ENCODE results near the gene ZDHHC4.

The ZDHHC4 gene

GRCh38 chr7:6545398-6546126, 31.7 kb upstream of the ZDHHC4 start:
- no peaks in the 10 kb centered on the region for H3K9me3 ChIP-seq (ENCODE audit: control insufficient read depth, insufficient read depth, low read length)
- WGBS (ENCODE audit: insufficient coverage, insufficient read length): no CpG with 5 or more reads among the region's 22 CpGs
- no peaks in the 10 kb centered on the region for H3K36me3 ChIP-seq (ENCODE audit: control insufficient read depth, insufficient read depth, low read length)
- no peak for DNase-seq (ENCODE audit: low read depth, low spot score)
- no peaks in the 10 kb centered on the region for H3K4me1 ChIP-seq (ENCODE audit: control insufficient read depth, insufficient read depth, low read length)
- no peak overlapping the region for H3K27ac ChIP-seq (ENCODE audit: low read length)
- H3K4me3 ChIP-seq (ENCODE audit: low read length): no peak overlapping the region
- no peaks in the 10 kb centered on the region for H3K27me3 ChIP-seq (ENCODE audit: control insufficient read depth, insufficient read depth, low read length)

GRCh38 chr7:6546498-6547251, 30.6 kb upstream of the ZDHHC4 start:
- WGBS (ENCODE audit: insufficient coverage, insufficient read length): no CpG with 5 or more reads among the region's 12 CpGs
- no peak for DNase-seq (ENCODE audit: low read depth, low spot score)
- H3K4me3 ChIP-seq (ENCODE audit: low read length): no peak overlapping the region

GRCh38 chr7:6547400-6547799, 29.9 kb upstream of the ZDHHC4 start:
- no peak for DNase-seq (ENCODE audit: low read depth, low spot score)
- no CpG with 5 or more reads among the region's 1 CpG for WGBS (ENCODE audit: insufficient coverage, insufficient read length)
- H3K9me3 ChIP-seq (ENCODE audit: control insufficient read depth, insufficient read depth, low read length): no peaks in the 10 kb centered on the region
- no peaks in the 10 kb centered on the region for H3K27me3 ChIP-seq (ENCODE audit: control insufficient read depth, insufficient read depth, low read length)
- no peak overlapping the region for H3K27ac ChIP-seq (ENCODE audit: low read length)
- H3K36me3 ChIP-seq (ENCODE audit: control insufficient read depth, insufficient read depth, low read length): no peaks in the 10 kb centered on the region
- no peak overlapping the region for H3K4me3 ChIP-seq (ENCODE audit: low read length)
- no peaks in the 10 kb centered on the region for H3K4me1 ChIP-seq (ENCODE audit: control insufficient read depth, insufficient read depth, low read length)

More at GRCh38 chr7:6546498-6547251, 30.6 kb upstream of the ZDHHC4 start:
- Histone ChIP-seq H3K27ac (ENCODE audit: low read length) (no peak overlapping the region), H3K9me3 (ENCODE audit: control insufficient read depth, insufficient read depth, low read length) (no peaks in the 10 kb centered on the region), H3K4me1 (ENCODE audit: control insufficient read depth, insufficient read depth, low read length) (no peaks in the 10 kb centered on the region), H3K36me3 (ENCODE audit: control insufficient read depth, insufficient read depth, low read length) (no peaks in the 10 kb centered on the region), H3K27me3 (ENCODE audit: control insufficient read depth, insufficient read depth, low read length) (no peaks in the 10 kb centered on the region)

DNA sequence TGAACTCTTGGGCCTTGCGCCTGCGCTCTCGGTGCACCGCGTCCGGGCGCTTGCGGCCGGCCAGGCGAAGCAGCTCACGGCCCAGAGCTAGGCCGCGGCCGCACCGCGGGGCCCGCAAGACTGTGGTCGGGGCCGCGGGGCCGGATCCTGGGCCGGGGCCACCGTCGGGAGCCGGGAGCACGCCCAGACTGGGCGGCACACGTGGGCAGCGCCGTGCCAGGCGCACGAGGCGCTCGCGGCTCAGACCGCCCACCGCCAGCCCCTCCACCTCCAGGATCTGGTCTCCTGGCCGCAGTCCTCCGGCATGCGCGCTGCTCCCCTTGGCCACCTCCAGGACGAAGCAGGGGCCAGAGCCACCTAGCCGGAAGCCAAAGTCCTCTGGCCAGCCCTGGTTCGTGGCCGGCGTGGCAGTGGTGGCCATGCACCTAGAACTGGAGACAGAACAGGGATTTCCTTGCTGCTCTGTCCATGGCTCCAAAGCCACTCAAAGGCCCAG, 26.2 kb upstream of the ZDHHC4 start, which contains the start of gene GRID2IP:
TSS of gene GRID2IP (minus strand) at position 446 of the 496 bp plus-strand sequence. CDS start at position 421, 25 bp downstream.
- H3K4me1 ChIP-seq (ENCODE audit: control insufficient read depth, insufficient read depth, low read length): no peaks in the 10 kb centered on the region
- H3K4me3 ChIP-seq (ENCODE audit: low read length): no peak within 1 kb of the TSS; the same call in 1 of the 2 replicates
- H3K27ac ChIP-seq (ENCODE audit: low read length): no peak within 1 kb of the TSS
- no CpG with 5 or more reads among the region's 46 CpGs for WGBS (ENCODE audit: insufficient coverage, insufficient read length)
- H3K9me3 ChIP-seq (ENCODE audit: control insufficient read depth, insufficient read depth, low read length): no peaks in the 10 kb centered on the region
- no peak for DNase-seq (ENCODE audit: low read depth, low spot score)
- no peaks in the 10 kb centered on the region for H3K36me3 ChIP-seq (ENCODE audit: control insufficient read depth, insufficient read depth, low read length)
- H3K27me3 ChIP-seq (ENCODE audit: control insufficient read depth, insufficient read depth, low read length): no peaks in the 10 kb centered on the region

DNA sequence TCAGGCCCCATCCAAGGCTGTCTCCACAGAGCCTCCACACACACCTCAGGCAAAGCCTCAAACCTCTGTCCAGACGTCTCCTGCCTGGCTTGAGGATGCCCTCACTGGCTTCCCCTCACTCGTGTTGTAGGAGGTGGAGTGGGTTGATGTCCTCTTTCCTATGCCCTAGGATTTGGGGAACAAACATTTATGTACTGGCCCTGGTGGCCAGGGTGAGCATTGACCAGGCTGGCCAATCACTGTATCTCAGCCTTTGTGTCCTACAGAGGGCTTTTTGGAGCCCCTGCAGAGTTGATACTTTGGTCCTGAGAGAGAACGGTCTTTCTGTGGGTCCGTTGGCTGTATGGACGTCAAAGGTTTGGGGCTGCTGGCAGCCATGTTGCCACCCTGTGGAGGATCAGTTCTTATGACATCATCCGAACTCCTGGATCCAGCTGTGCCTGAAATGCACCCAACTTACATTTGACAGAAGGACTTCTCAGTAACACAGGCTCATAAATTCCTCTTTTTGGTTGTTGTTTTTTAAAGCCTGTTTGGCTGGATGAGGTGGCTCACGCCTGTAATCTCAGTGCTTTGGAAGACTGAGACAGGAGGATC, 23.7 kb upstream of the ZDHHC4 start:
- Histone ChIP-seq H3K9me3 (ENCODE audit: control insufficient read depth, insufficient read depth, low read length) (no peaks in the 10 kb centered on the region), H3K27me3 (ENCODE audit: control insufficient read depth, insufficient read depth, low read length) (no peaks in the 10 kb centered on the region), H3K27ac (ENCODE audit: low read length) (no peak overlapping the region), H3K36me3 (ENCODE audit: control insufficient read depth, insufficient read depth, low read length) (no peaks in the 10 kb centered on the region), H3K4me3 (ENCODE audit: low read length) (no peak overlapping the region), H3K4me1 (ENCODE audit: control insufficient read depth, insufficient read depth, low read length) (0 out of 2 replicates have a peak, but pooled peaks cover 1% of the 10 kb centered on the region)
- DNase-seq (ENCODE audit: low read depth, low spot score): no peak
- WGBS (ENCODE audit: insufficient coverage, insufficient read length): no CpG with 5 or more reads among the region's 7 CpGs

GRCh38 chr7:6554848-6555247, 22.4 kb upstream of the ZDHHC4 start:
- H3K27ac ChIP-seq (ENCODE audit: low read length): no peak overlapping the region
- no CpG with 5 or more reads among the region's 7 CpGs for WGBS (ENCODE audit: insufficient coverage, insufficient read length)
- DNase-seq (ENCODE audit: low read depth, low spot score): no peak
- H3K36me3 ChIP-seq (ENCODE audit: control insufficient read depth, insufficient read depth, low read length): no peaks in the 10 kb centered on the region
- H3K4me1 ChIP-seq (ENCODE audit: control insufficient read depth, insufficient read depth, low read length): peaks cover 4% of the 10 kb centered on the region; the same call in 1 of the 2 replicates
- H3K4me3 ChIP-seq (ENCODE audit: low read length): no peak overlapping the region
- no peaks in the 10 kb centered on the region for H3K9me3 ChIP-seq (ENCODE audit: control insufficient read depth, insufficient read depth, low read length)
- no peaks in the 10 kb centered on the region for H3K27me3 ChIP-seq (ENCODE audit: control insufficient read depth, insufficient read depth, low read length)

DNA sequence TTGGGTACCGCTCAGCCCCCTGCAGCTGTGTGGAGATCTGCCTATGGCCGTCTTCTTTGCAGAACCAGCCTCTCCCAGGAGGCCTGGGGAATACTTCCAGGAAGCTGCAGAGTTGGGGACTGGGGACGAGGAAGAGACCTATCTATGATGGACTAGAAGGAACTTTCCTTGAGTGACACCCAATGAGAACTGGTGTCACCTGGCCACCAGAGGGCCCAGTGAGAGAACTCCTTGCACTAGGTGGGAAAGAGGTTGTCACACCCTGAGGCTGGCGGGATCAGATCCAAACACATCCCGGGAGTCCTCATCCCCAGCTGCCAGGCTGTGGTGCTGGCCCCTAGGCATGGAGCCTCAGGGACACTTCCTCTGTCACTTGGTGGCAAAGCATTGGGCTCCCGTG, 21.1 kb upstream of the ZDHHC4 start:
- H3K27ac ChIP-seq (ENCODE audit: low read length): no peak overlapping the region
- no peaks in the 10 kb centered on the region for H3K27me3 ChIP-seq (ENCODE audit: control insufficient read depth, insufficient read depth, low read length)
- H3K4me3 ChIP-seq (ENCODE audit: low read length): no peak overlapping the region
- WGBS (ENCODE audit: insufficient coverage, insufficient read length): no CpG with 5 or more reads among the region's 6 CpGs
- no peak for DNase-seq (ENCODE audit: low read depth, low spot score)
- H3K36me3 ChIP-seq (ENCODE audit: control insufficient read depth, insufficient read depth, low read length): no peaks in the 10 kb centered on the region
- H3K4me1 ChIP-seq (ENCODE audit: control insufficient read depth, insufficient read depth, low read length): peaks cover 4% of the 10 kb centered on the region; the same call in 1 of the 2 replicates
- H3K9me3 ChIP-seq (ENCODE audit: control insufficient read depth, insufficient read depth, low read length): no peaks in the 10 kb centered on the region

DNA sequence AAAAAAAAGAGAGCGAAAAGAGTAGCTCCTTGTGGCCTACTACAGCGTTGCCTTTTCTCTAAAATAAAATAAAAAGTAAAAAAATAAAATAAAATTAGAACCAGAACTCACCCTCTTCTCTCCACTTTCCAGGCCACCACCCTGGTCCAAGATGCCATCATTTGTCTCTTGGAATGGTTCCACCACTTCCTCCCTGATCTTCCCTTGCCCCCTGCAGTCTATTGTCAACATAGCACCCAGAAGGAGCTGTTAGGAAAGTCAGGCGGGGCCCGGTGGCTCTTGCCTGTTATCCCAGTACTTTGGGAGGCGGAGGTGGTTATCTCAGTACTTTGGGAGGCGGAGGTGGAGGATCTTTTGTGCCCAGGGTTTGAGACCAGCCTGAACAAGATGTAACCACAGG, 18.4 kb upstream of the ZDHHC4 start:
- Histone ChIP-seq H3K4me3 (ENCODE audit: low read length) (no peak overlapping the region), H3K27ac (ENCODE audit: low read length) (no peak overlapping the region), H3K27me3 (ENCODE audit: control insufficient read depth, insufficient read depth, low read length) (no peaks in the 10 kb centered on the region), H3K36me3 (ENCODE audit: control insufficient read depth, insufficient read depth, low read length) (no peaks in the 10 kb centered on the region), H3K9me3 (ENCODE audit: control insufficient read depth, insufficient read depth, low read length) (no peaks in the 10 kb centered on the region), H3K4me1 (ENCODE audit: control insufficient read depth, insufficient read depth, low read length) (peaks cover 4% of the 10 kb centered on the region; the same call in 1 of the 2 replicates)
- no CpG with 5 or more reads among the region's 6 CpGs for WGBS (ENCODE audit: insufficient coverage, insufficient read length)
- no peak for DNase-seq (ENCODE audit: low read depth, low spot score)

DNA sequence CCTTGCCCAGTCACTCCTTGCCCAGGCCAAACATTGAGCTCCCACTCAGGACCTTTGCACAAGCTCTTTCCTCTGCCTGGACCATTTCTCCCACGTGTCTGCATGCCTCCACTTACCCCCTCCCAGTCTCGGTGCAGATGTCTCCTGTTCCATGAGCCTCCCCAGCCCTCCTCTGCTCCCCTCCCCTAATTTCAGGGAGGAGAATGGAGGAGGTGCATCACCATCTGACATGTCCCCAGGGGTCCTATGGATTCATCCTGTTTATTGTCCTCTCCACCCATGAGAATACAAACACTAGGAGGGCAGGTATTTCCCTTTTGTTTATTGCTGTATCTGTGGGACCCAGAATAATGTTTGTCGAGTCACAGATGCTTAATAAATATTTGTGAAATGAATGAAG, 17.4 kb upstream of the ZDHHC4 start:
- Histone ChIP-seq H3K9me3 (ENCODE audit: control insufficient read depth, insufficient read depth, low read length) (no peaks in the 10 kb centered on the region), H3K4me1 (ENCODE audit: control insufficient read depth, insufficient read depth, low read length) (peaks cover 4% of the 10 kb centered on the region; the same call in 1 of the 2 replicates), H3K27ac (ENCODE audit: low read length) (no peak overlapping the region), H3K4me3 (ENCODE audit: low read length) (no peak overlapping the region), H3K36me3 (ENCODE audit: control insufficient read depth, insufficient read depth, low read length) (no peaks in the 10 kb centered on the region), H3K27me3 (ENCODE audit: control insufficient read depth, insufficient read depth, low read length) (no peaks in the 10 kb centered on the region)
- DNase-seq (ENCODE audit: low read depth, low spot score): no peak
- no CpG with 5 or more reads among the region's 3 CpGs for WGBS (ENCODE audit: insufficient coverage, insufficient read length)

GRCh38 chr7:6562106-6562505, 15.1 kb upstream of the ZDHHC4 start:
- no CpG with 5 or more reads among the region's 1 CpG for WGBS (ENCODE audit: insufficient coverage, insufficient read length)
- no peaks in the 10 kb centered on the region for H3K36me3 ChIP-seq (ENCODE audit: control insufficient read depth, insufficient read depth, low read length)
- DNase-seq (ENCODE audit: low read depth, low spot score): no peak

More at GRCh38 chr7:6562106-6562505, 15.1 kb upstream of the ZDHHC4 start:
- Histone ChIP-seq H3K27ac (ENCODE audit: low read length) (no peak overlapping the region), H3K27me3 (ENCODE audit: control insufficient read depth, insufficient read depth, low read length) (no peaks in the 10 kb centered on the region), H3K4me1 (ENCODE audit: control insufficient read depth, insufficient read depth, low read length) (peaks cover 3% of the 10 kb centered on the region; the same call in 1 of the 2 replicates), H3K4me3 (ENCODE audit: low read length) (no peak overlapping the region), H3K9me3 (ENCODE audit: control insufficient read depth, insufficient read depth, low read length) (no peaks in the 10 kb centered on the region)

Measured in iPS DF 6.9 (cell line).